K562 (cell line): ENCODE data around the gene MFSD11. TPM values are rescaled to one million over a fixed set of nuclear protein-coding genes. Genes with fewer than 3 reads are reported as not detected.

Source experiments
- ETS2 ChIP-seq: IDR thresholded peaks from 2 replicates; pipeline ENCODE4 v1.6.1; 2016; ENCODE audit warnings: borderline replicate concordance, missing genetic modification characterization, mild to moderate bottlenecking, moderate library complexity, missing compliant biosample characterization; ENCODE audit not compliant: poor library complexity, severe bottlenecking
- FOXK1 ChIP-seq: sonication (generic); formaldehyde crosslinking; IDR thresholded peaks from 2 replicates; pipeline ENCODE4 v1.8.0; 2022; ENCODE audit warnings: missing genetic modification reagents, mild to moderate bottlenecking, borderline replicate concordance
- HMGN3 ChIP-seq: IDR thresholded peaks from 2 replicates; pipeline ENCODE4 v1.6.1; 2011; ENCODE audit warnings: borderline replicate concordance, low read depth, mild to moderate bottlenecking, mixed read lengths, low read length; ENCODE audit not compliant: insufficient read length; ENCODE audit errors: extremely low read depth
- MCM3 ChIP-seq: fragments of 450-650 bp; IDR thresholded peaks from 2 replicates; pipeline ENCODE4 v1.6.1; 2016
- MTA3 ChIP-seq: fragments of 450-650 bp; formaldehyde crosslinking; IDR thresholded peaks from 2 replicates; pipeline ENCODE4 v1.6.1; 2017; ENCODE audit warnings: mild to moderate bottlenecking, borderline replicate concordance
- SOX6 ChIP-seq: fragments of 450-650 bp; IDR thresholded peaks from 2 replicates; pipeline ENCODE4 v1.6.1; 2014; ENCODE audit warnings: mild to moderate bottlenecking
- TFAM ChIP-seq: fragments of 250-450 bp; sonication (Bioruptor Pico); conservative IDR thresholded peaks from 2 replicates; pipeline ENCODE4 v1.5.0; 2021; ENCODE audit warnings: mild to moderate bottlenecking, moderate library complexity
- ZNF436 ChIP-seq: fragments of 250-450, 450-650 bp; sonication (Bioruptor Pico); formaldehyde crosslinking; IDR thresholded peaks from 2 replicates; pipeline ENCODE4 v1.7.0; 2020; ENCODE audit warnings: mild to moderate bottlenecking
- ZNF699 ChIP-seq: fragments of 250-450 bp; sonication (Bioruptor Pico); IDR thresholded peaks from 2 replicates; pipeline ENCODE4 v1.8.0; 2021; ENCODE audit warnings: mild to moderate bottlenecking, moderate library complexity; ENCODE audit not compliant: insufficient replicate concordance
- polyA plus RNA-seq, 8 experiments: library from polyadenylated mRNA; depleted of rRNA in 4 of 8; stranded (reverse) in 5 of 8; unstranded in 3 of 8; fragments of >200 nt; fragmentation: Nextera tagmentation in 2 of 8; fragmentation: Illumina TruSeq in 1 of 8; extraction: Ambion mirVana in 2 of 8; extraction: Trizol in 1 of 8; gene quantifications; 2 replicates each; pipeline versions ENCODE4 v1.2.1 to v1.2.3, GENCODE V29; 2011 to 2014; ENCODE audit warnings: inconsistent platforms in 1 of 8, missing spikeins in 1 of 8
- total RNA-seq, 7 experiments: library from RNA; depleted of rRNA in 6 of 7; stranded (reverse); fragments of >200 nt in 6 of 7; fragmentation: Illumina TruSeq in 2 of 7; extraction: Trizol in 2 of 7; gene quantifications; 2 replicates each; pipeline versions ENCODE4 v1.2.1 to v1.2.3, GENCODE V29; 2011 to 2021; ENCODE audit warnings: low replicate concordance in 1 of 7
- TF ChIP-seq, protein P1 (sequence below): fragments of 450-650 bp; IDR thresholded peaks from 2 replicates; pipeline ENCODE4 v1.6.1; 2014; ENCODE audit warnings: low read depth, mild to moderate bottlenecking, moderate library complexity, borderline replicate concordance
- TF ChIP-seq, protein P2 (sequence below): fragments of 250-450 bp; sonication (Bioruptor Pico); IDR thresholded peaks from 2 replicates; pipeline ENCODE4 v1.5.0; 2020; ENCODE audit warnings: mild to moderate bottlenecking, borderline replicate concordance
- TF ChIP-seq, protein P3 (sequence below): fragments of 250-450 bp; sonication (Bioruptor Pico); IDR thresholded peaks from 2 replicates; pipeline ENCODE4 v1.4.0; 2020; ENCODE audit warnings: mild to moderate bottlenecking, moderate library complexity
- TF ChIP-seq, protein P4 (sequence below): sonication (generic); formaldehyde crosslinking; IDR thresholded peaks from 2 replicates; pipeline ENCODE4 v1.8.1; 2023; ENCODE audit warnings: mild to moderate bottlenecking, missing genetic modification reagents
- TF ChIP-seq, protein P5 (sequence below): fragments of 250-450 bp; sonication (Bioruptor Pico); IDR thresholded peaks from 2 replicates; pipeline ENCODE4 v1.8.0; 2022; ENCODE audit warnings: moderate library complexity, mild to moderate bottlenecking, inconsistent platforms
- TF ChIP-seq, protein P6 (sequence below): fragments of 250-450 bp; sonication (Bioruptor Pico); IDR thresholded peaks from 2 replicates; pipeline ENCODE4 v1.8.0; 2021; ENCODE audit warnings: mild to moderate bottlenecking, moderate library complexity

Gene MFSD11
- total and polyA plus RNA-seq, 9 of the 15 experiments (the other 6 are each of a cell fraction or from before 2014, with no cell fraction given), result 14.4 to 24.5 (median 19.9) TPM

DNA sequence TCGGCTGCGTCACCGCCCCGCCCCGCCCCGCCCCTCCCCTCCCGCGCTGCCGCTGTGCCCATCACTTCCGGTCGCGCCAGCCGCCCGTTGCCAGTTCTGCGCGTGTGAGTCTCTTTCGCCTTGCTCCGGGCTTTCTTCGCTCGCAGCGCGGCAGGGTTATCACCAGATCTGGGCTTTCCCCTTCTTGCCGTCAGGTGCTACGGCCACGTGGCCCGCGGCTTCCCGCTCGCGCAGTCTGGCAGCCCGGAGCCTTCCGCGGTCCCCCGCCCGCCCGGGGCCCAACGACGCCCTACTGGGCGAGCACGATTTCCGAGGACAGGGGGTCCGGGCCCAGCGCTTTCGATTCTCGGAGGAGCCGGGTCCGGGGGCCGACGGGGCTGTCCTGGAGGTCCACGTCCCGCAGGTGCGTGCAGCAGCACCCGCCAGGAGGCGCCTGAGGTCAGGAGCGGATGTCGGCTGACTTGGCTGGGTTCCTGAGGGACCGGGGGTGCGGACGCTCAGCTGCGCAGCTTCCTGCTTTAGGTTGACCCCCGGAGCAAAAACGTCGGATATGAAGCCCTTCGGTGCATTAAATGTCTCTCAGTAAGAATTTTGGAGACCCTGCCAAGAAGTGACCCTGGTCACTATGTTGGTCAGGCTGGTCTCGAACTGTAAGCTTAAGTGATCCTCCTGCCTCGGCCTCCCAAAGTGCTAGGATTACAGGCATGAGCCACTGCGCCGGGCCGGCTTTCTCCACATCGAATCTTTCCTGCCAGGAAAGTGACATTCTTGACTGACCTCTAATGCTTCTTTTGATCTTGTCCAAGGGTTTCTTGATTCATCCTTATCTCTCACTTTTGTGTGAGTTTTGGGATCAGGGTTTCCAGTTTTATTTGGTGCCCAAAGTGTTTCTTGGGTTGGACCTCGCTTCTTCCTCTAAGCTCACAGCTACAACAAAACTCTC lies 10.9 kb upstream of the MFSD11 start, which contains the start of gene METTL23 (continued):
- TF ChIP-seq, protein P1, sequence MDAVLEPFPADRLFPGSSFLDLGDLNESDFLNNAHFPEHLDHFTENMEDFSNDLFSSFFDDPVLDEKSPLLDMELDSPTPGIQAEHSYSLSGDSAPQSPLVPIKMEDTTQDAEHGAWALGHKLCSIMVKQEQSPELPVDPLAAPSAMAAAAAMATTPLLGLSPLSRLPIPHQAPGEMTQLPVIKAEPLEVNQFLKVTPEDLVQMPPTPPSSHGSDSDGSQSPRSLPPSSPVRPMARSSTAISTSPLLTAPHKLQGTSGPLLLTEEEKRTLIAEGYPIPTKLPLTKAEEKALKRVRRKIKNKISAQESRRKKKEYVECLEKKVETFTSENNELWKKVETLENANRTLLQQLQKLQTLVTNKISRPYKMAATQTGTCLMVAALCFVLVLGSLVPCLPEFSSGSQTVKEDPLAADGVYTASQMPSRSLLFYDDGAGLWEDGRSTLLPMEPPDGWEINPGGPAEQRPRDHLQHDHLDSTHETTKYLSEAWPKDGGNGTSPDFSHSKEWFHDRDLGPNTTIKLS, result peak; percentile 88
- TF ChIP-seq, protein P2, sequence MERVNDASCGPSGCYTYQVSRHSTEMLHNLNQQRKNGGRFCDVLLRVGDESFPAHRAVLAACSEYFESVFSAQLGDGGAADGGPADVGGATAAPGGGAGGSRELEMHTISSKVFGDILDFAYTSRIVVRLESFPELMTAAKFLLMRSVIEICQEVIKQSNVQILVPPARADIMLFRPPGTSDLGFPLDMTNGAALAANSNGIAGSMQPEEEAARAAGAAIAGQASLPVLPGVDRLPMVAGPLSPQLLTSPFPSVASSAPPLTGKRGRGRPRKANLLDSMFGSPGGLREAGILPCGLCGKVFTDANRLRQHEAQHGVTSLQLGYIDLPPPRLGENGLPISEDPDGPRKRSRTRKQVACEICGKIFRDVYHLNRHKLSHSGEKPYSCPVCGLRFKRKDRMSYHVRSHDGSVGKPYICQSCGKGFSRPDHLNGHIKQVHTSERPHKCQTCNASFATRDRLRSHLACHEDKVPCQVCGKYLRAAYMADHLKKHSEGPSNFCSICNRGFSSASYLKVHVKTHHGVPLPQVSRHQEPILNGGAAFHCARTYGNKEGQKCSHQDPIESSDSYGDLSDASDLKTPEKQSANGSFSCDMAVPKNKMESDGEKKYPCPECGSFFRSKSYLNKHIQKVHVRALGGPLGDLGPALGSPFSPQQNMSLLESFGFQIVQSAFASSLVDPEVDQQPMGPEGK (CRISPR knock-in tag), result no peak
- TF ChIP-seq, protein P3, sequence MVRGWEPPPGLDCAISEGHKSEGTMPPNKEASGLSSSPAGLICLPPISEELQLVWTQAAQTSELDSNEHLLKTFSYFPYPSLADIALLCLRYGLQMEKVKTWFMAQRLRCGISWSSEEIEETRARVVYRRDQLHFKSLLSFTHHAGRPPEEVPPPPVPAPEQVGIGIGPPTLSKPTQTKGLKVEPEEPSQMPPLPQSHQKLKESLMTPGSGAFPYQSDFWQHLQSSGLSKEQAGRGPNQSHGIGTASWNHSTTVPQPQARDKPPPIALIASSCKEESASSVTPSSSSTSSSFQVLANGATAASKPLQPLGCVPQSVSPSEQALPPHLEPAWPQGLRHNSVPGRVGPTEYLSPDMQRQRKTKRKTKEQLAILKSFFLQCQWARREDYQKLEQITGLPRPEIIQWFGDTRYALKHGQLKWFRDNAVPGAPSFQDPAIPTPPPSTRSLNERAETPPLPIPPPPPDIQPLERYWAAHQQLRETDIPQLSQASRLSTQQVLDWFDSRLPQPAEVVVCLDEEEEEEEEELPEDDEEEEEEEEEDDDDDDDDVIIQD (CRISPR knock-in tag), result no peak
- TF ChIP-seq HMGN3 (peak; percentile 82), MCM3 (no peak), ZNF436 (no peak), ZNF699 (no peak), FOXK1 (no peak), MTA3 (peak; percentile 28; the same call in 1 of the 2 replicates), TFAM (CRISPR knock-in tag) (no peak), ETS2 (tag) (no peak), SOX6 (0 out of 2 replicates have a peak, but pooled peaks have one; percentile 60)
- TF ChIP-seq, protein P4, sequence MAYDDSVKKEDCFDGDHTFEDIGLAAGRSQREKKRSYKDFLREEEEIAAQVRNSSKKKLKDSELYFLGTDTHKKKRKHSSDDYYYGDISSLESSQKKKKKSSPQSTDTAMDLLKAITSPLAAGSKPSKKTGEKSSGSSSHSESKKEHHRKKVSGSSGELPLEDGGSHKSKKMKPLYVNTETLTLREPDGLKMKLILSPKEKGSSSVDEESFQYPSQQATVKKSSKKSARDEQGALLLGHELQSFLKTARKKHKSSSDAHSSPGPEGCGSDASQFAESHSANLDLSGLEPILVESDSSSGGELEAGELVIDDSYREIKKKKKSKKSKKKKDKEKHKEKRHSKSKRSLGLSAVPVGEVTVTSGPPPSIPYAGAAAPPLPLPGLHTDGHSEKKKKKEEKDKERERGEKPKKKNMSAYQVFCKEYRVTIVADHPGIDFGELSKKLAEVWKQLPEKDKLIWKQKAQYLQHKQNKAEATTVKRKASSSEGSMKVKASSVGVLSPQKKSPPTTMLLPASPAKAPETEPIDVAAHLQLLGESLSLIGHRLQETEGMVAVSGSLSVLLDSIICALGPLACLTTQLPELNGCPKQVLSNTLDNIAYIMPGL (CRISPR knock-in tag), result no peak
- TF ChIP-seq, protein P5, sequence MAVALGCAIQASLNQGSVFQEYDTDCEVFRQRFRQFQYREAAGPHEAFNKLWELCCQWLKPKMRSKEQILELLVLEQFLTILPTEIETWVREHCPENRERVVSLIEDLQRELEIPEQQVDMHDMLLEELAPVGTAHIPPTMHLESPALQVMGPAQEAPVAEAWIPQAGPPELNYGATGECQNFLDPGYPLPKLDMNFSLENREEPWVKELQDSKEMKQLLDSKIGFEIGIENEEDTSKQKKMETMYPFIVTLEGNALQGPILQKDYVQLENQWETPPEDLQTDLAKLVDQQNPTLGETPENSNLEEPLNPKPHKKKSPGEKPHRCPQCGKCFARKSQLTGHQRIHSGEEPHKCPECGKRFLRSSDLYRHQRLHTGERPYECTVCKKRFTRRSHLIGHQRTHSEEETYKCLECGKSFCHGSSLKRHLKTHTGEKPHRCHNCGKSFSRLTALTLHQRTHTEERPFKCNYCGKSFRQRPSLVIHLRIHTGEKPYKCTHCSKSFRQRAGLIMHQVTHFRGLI (CRISPR knock-in tag), result no peak
- TF ChIP-seq, protein P6, sequence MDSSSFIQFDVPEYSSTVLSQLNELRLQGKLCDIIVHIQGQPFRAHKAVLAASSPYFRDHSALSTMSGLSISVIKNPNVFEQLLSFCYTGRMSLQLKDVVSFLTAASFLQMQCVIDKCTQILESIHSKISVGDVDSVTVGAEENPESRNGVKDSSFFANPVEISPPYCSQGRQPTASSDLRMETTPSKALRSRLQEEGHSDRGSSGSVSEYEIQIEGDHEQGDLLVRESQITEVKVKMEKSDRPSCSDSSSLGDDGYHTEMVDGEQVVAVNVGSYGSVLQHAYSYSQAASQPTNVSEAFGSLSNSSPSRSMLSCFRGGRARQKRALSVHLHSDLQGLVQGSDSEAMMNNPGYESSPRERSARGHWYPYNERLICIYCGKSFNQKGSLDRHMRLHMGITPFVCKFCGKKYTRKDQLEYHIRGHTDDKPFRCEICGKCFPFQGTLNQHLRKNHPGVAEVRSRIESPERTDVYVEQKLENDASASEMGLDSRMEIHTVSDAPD (CRISPR knock-in tag), result no peak
